ENCODE data around the gene SDK1.

DNA sequence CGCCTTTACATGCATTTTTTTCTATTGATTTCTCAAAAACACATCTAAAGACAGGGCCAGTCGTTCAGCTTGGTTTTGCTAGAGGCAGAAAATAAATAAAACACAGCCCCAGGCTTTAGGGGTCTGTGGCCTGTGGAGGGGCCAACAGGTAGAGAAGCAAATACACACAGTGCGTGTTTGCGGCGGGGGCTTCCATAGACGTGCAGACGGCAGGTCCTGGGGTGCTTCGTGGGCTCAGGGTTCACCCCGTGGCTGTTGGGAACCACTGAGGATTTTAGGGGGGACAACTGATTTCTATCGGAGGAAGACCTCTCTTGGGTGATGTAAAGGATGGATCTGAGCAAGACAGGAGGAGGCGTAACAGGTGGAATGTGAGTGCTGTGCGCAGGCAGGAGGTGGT is 935.3 kb downstream of the SDK1 start:
- no peak for TF ChIP-seq CTCF (IDR thresholded peaks at IDR 0.05)
- TF ChIP-seq POLR2A (IDR thresholded peaks at IDR 0.05) = no peak
